ENCODE data around the gene SP140L. TPM values are rescaled to one million over a fixed set of nuclear protein-coding genes. Genes with fewer than 3 reads are reported as not detected.

The SP140L gene
- total and polyA plus RNA-seq, 2 of the 8 experiments (the other 6 are each of a cell fraction or from before 2014, with no cell fraction given) = 0.36 to 1.5 TPM

DNA sequence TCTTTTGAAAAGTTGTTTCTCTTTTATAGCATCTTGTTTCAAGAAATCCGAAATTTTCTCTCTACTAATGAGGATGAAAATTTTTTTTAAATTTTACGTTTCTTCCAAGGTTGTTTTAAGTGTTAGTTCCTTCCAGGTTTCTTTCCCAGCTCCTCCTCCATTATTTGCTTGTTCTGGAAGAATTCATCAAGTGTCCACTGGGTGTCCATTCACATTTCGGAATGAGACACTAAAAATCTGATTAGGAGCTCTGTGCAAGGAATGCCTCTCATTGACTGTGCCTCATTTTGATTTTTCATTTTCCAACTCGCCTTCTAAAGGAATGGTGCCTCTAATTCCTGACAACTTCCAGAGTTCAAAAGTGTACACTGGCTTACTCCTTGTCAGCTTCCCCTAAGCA lies 95.2 kb downstream of the SP140L start:
- H2AFZ ChIP-seq (ENCODE audit: low read length) = no peak overlapping the region
- H3K36me3 ChIP-seq (ENCODE audit: control insufficient read depth in 2 of 4, insufficient read depth in 4 of 4, low read length in 3 of 4) = no peaks in the 10 kb centered on the region
- no peak overlapping the region for H4K91ac ChIP-seq (replicated peaks; ENCODE audit: insufficient read length, low read length)
- no peak overlapping the region for H2BK120ac ChIP-seq (replicated peaks; ENCODE audit: low read depth, low read length)
- WGBS, 2 experiments (ENCODE audit: extremely low coverage in 1 of 2, insufficient coverage in 1 of 2, insufficient read length in 1 of 2, insufficient replicate concordance in 2 of 2, low coverage in 1 of 2, low lambda C conversion rate in 2 of 2, missing lambda C conversion rate in 1 of 2) = 88% methylated on average over 4 of the region's 4 CpGs; no CpG with 5 or more reads in 1 of the 2 experiments
- H2BK12ac ChIP-seq (ENCODE audit: low read depth, low read length) = no peak overlapping the region
- H4K8ac ChIP-seq (ENCODE audit: extremely low read depth, insufficient read depth, low read length) = no peak overlapping the region
- no peaks in the 10 kb centered on the region for H3K9me3 ChIP-seq (ENCODE audit: insufficient read depth in 2 of 2, low read depth in 1 of 2, low read length in 1 of 2)
- H3K4me2 ChIP-seq (ENCODE audit: insufficient read depth in 1 of 2, low read depth in 2 of 2, low read length in 2 of 2) = no peak overlapping the region
- no peaks in the 10 kb centered on the region for H3K79me2 ChIP-seq (ENCODE audit: control insufficient read depth in 1 of 2, insufficient read depth in 2 of 2, low read length in 2 of 2)
- no peaks in the 10 kb centered on the region for H3K4me1 ChIP-seq (replicated peaks in 1 of 4; ENCODE audit: control insufficient read depth in 3 of 4, insufficient read depth in 4 of 4, low read length in 3 of 4)
- no peak overlapping the region for H3K4me3 ChIP-seq (ENCODE audit: extremely low read depth in 1 of 4, insufficient read depth in 2 of 4, low read depth in 3 of 4, low read length in 4 of 4)
- H3K14ac ChIP-seq (ENCODE audit: insufficient read length) = no peak overlapping the region
- H3K4ac ChIP-seq (replicated peaks; ENCODE audit: insufficient read length, low read depth, low read length) = no peak overlapping the region
- FAIRE-seq (no peak), DNase-seq (ENCODE audit: low read depth in 1 of 2, low spot score in 2 of 2) (no peak)
- H3K23me2 ChIP-seq (ENCODE audit: low read depth, low read length) = no peaks in the 10 kb centered on the region
- no peak overlapping the region for H3K23ac ChIP-seq (ENCODE audit: insufficient read length)
- H2BK5ac ChIP-seq (ENCODE audit: low read depth, low read length) = no peak overlapping the region
- ChIA-PET POLR2A (ENCODE audit: partially characterized antibody) (no interaction called here), CTCF (ENCODE audit: partially characterized antibody) (interaction anchor here (1.4 kb wide), 1 partner anchor 10 kb away, joined by 4 read pairs; no protein-coding TSS in a partner anchor)
- no peaks in the 10 kb centered on the region for H4K20me1 ChIP-seq (replicated peaks in 1 of 2; ENCODE audit: control insufficient read depth in 1 of 2, insufficient read depth in 2 of 2, low read length in 2 of 2)
- H3K18ac ChIP-seq (ENCODE audit: extremely low read depth, low read length) = no peak overlapping the region
- H3K27me3 ChIP-seq (replicated peaks in 1 of 4; ENCODE audit: control insufficient read depth in 3 of 4, extremely low read depth in 1 of 4, insufficient read depth in 3 of 4, low read length in 3 of 4) = no peaks in the 10 kb centered on the region
- H3K9ac ChIP-seq (replicated peaks in 1 of 4; ENCODE audit: extremely low read depth in 1 of 4, low read depth in 3 of 4, low read length in 3 of 4) = no peak overlapping the region
- no peak overlapping the region for H2BK20ac ChIP-seq (ENCODE audit: low read length)
- H3K79me1 ChIP-seq (ENCODE audit: low read depth, low read length) = no peaks in the 10 kb centered on the region
- no peak overlapping the region for H3K56ac ChIP-seq (replicated peaks; ENCODE audit: insufficient read length, low read depth, low read length)
- H2BK15ac ChIP-seq (ENCODE audit: low read length) = no peak overlapping the region
- H2AK5ac ChIP-seq (ENCODE audit: low read depth, low read length) = no peak overlapping the region
- no peak overlapping the region for H3K27ac ChIP-seq (ENCODE audit: low read depth, low read length)
- H4K5ac ChIP-seq (ENCODE audit: insufficient read length, low read depth, low read length) = no peak overlapping the region
- TF ChIP-seq SUZ12 (IDR thresholded peaks at IDR 0.05; ENCODE audit: low read length) (no peak), GABPA (IDR thresholded peaks at IDR 0.05; ENCODE audit: borderline replicate concordance, insufficient read depth, low read length) (no peak)

All from H1 (cell line).